ENCODE results near the gene AK2. TPM values are rescaled to one million over a fixed set of nuclear protein-coding genes. Genes with fewer than 3 reads are reported as not detected.
"Not testable (repeated sequence)": the region's sequence is repeated elsewhere in the genome, so short reads cannot be mapped to it uniquely, and the experiment has no call there.

Gene AK2
- total RNA-seq, 1 donor from 2014 or later = 52.7 TPM

GRCh38 chr1:32980080-32980479 is 56.6 kb downstream of the AK2 start:
- Mint-ChIP-seq H3K27ac (ENCODE audit: unreplicated experiment) (no peak overlapping the region), H3K27me3 (ENCODE audit: unreplicated experiment) (peaks cover 3% of the 10 kb centered on the region), H3K4me3 (ENCODE audit: unreplicated experiment) (no peak overlapping the region), H3K9me3 (ENCODE audit: unreplicated experiment) (peaks cover 4% of the 10 kb centered on the region), H3K4me1 (ENCODE audit: low read depth, unreplicated experiment) (no peaks in the 10 kb centered on the region), H3K36me3 (ENCODE audit: unreplicated experiment) (no peaks in the 10 kb centered on the region)
- no peak for DNase-seq
- TF ChIP-seq, protein P1, sequence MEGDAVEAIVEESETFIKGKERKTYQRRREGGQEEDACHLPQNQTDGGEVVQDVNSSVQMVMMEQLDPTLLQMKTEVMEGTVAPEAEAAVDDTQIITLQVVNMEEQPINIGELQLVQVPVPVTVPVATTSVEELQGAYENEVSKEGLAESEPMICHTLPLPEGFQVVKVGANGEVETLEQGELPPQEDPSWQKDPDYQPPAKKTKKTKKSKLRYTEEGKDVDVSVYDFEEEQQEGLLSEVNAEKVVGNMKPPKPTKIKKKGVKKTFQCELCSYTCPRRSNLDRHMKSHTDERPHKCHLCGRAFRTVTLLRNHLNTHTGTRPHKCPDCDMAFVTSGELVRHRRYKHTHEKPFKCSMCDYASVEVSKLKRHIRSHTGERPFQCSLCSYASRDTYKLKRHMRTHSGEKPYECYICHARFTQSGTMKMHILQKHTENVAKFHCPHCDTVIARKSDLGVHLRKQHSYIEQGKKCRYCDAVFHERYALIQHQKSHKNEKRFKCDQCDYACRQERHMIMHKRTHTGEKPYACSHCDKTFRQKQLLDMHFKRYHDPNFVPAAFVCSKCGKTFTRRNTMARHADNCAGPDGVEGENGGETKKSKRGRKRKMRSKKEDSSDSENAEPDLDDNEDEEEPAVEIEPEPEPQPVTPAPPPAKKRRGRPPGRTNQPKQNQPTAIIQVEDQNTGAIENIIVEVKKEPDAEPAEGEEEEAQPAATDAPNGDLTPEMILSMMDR (IDR thresholded peaks at IDR 0.05; ENCODE audit: partially characterized antibody, unreplicated experiment) = no peak

GRCh38 chr1:32978854-32979253 is 57.8 kb downstream of the AK2 start:
- H3K36me3 Mint-ChIP-seq (ENCODE audit: unreplicated experiment) = no peaks in the 10 kb centered on the region
- TF ChIP-seq, protein P1 (IDR thresholded peaks at IDR 0.05; ENCODE audit: partially characterized antibody, unreplicated experiment) = no peak
- DNase-seq = no peak
- H3K27me3 Mint-ChIP-seq (ENCODE audit: unreplicated experiment) = peaks cover 5% of the 10 kb centered on the region
- peaks cover 5% of the 10 kb centered on the region for H3K9me3 Mint-ChIP-seq (ENCODE audit: unreplicated experiment)
- no peak overlapping the region for H3K27ac Mint-ChIP-seq (ENCODE audit: unreplicated experiment)
- H3K4me1 Mint-ChIP-seq (ENCODE audit: low read depth, unreplicated experiment) = no peaks in the 10 kb centered on the region
- no peak overlapping the region for H3K4me3 Mint-ChIP-seq (ENCODE audit: unreplicated experiment)

DNA sequence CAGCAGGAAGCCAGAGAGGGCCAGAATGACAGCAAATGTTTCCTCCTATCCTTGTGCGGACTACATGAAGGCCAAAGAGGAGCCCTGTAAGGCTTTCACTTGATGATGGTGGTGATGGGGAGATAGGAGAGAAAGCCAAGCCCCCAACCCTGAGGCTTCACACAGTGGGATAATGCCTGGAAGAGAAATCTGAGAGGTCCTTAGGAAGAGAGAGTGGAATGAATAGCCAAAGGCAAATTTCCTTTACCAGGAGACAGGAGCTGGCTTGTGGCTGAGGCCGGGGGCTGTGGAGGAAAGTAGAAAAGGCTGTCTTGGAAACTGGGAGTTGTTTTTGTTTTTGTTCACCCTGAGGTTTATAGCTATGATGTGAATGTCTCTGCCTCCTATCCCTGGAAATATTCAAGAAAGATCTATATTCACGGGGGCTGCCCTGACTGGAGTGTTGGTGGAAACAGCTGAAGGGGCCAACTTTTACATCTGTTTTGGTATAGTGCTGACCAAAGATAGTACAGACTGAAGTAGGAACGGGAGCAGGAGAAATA is 59.1 kb downstream of the AK2 start:
- Mint-ChIP-seq H3K4me1 (ENCODE audit: low read depth, unreplicated experiment) (no peaks in the 10 kb centered on the region), H3K9me3 (ENCODE audit: unreplicated experiment) (peaks cover 5% of the 10 kb centered on the region), H3K36me3 (ENCODE audit: unreplicated experiment) (no peaks in the 10 kb centered on the region), H3K27me3 (ENCODE audit: unreplicated experiment) (peaks cover 8% of the 10 kb centered on the region), H3K27ac (ENCODE audit: unreplicated experiment) (no peak overlapping the region), H3K4me3 (ENCODE audit: unreplicated experiment) (no peak overlapping the region)
- DNase-seq = no peak
- TF ChIP-seq, protein P1 (IDR thresholded peaks at IDR 0.05; ENCODE audit: partially characterized antibody, unreplicated experiment) = no peak

DNA sequence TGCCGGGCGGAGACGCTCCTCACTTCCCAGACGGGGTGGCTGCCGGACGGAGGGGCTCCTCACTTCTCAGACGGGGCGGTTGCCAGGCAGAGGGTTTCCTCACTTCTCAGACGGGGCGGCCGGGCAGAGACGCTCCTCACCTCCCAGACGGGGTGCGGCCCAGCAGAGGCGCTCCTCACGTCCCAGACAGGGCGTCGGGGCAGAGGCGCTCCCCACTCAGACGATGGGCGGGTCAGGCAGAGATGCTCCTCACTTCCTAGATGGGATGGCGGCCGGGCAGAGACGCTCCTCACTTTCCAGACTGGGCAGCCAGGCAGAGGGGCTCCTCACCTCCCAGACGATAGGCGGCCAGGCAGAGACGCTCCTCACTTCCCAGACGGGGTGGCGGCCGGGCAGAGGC is 61.6 kb downstream of the AK2 start:
- H3K27me3 Mint-ChIP-seq (ENCODE audit: unreplicated experiment) = peaks cover 20% of the 10 kb centered on the region
- peaks cover 13% of the 10 kb centered on the region for H3K36me3 Mint-ChIP-seq (ENCODE audit: unreplicated experiment)
- not testable (repeated sequence) for H3K4me1 Mint-ChIP-seq (ENCODE audit: low read depth, unreplicated experiment); H3K4me3 Mint-ChIP-seq (ENCODE audit: unreplicated experiment); H3K27ac Mint-ChIP-seq (ENCODE audit: unreplicated experiment); DNase-seq; H3K9me3 Mint-ChIP-seq (ENCODE audit: unreplicated experiment)

DNA sequence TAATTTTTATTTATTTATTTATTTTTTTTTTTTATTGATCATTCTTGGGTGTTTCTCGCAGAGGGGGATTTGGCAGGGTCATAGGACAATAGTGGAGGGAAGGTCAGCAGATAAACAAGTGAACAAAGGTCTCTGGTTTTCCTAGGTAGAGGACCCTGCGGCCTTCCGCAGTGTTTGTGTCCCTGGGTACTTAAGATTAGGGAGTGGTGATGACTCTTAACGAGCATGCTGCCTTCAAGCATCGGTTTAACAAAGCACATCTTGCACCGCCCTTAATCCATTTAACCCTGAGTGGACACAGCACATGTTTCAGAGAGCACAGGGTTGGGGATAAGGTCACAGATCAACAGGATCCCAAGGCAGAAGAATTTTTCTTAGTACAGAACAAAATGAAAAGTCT is 63.2 kb downstream of the AK2 start:
- not testable (repeated sequence) for H3K4me3 Mint-ChIP-seq (ENCODE audit: unreplicated experiment); H3K27ac Mint-ChIP-seq (ENCODE audit: unreplicated experiment)
- H3K27me3 Mint-ChIP-seq (ENCODE audit: unreplicated experiment) = peaks cover 17% of the 10 kb centered on the region

DNA sequence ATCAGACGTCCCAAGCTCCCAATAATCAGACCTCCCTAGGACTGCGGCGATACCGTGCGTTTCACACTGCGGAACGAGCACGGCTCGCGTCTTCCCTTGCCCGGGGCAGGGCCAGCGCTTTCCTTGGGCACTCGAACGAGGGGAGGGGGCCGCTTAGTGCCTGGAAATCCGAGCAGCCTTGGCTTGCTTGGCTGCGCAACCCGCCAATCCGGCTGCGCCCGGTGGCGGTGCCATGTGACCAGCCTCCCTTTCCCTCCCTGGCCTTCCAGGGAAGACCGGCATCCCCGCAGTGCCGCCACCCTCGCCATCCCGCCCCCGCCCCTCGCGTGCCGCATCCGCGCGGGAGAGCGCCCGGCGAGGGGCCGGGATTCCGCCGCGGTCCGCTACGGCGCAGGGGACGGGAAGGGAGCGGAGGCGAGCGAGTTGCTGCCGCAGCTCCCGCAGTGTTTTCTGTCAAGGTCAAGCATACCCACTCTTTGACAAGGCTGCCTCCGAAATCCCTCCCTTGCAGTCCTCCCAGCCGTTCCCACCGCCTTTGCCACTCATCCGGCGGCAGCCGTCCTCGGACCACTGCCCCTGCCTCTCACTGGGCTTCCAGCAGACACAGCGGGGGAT is 63.8 kb downstream of the AK2 start:
- H3K27ac Mint-ChIP-seq (ENCODE audit: unreplicated experiment) = peak overlapping the region; percentile 90
- peaks cover 17% of the 10 kb centered on the region for H3K27me3 Mint-ChIP-seq (ENCODE audit: unreplicated experiment)
- peak; percentile 78 for DNase-seq
- TF ChIP-seq, protein P1 (IDR thresholded peaks at IDR 0.05; ENCODE audit: partially characterized antibody, unreplicated experiment) = no peak
- peaks cover 13% of the 10 kb centered on the region for H3K36me3 Mint-ChIP-seq (ENCODE audit: unreplicated experiment)
- H3K4me1 Mint-ChIP-seq (ENCODE audit: low read depth, unreplicated experiment) = peaks cover 5% of the 10 kb centered on the region
- peaks cover 10% of the 10 kb centered on the region for H3K9me3 Mint-ChIP-seq (ENCODE audit: unreplicated experiment)
- peak overlapping the region; percentile 89 for H3K4me3 Mint-ChIP-seq (ENCODE audit: unreplicated experiment)

More for the DNA sequence above, 63.2 kb downstream of the AK2 start:
- not testable (repeated sequence) for DNase-seq; H3K4me1 Mint-ChIP-seq (ENCODE audit: low read depth, unreplicated experiment); H3K9me3 Mint-ChIP-seq (ENCODE audit: unreplicated experiment)
- peaks cover 13% of the 10 kb centered on the region for H3K36me3 Mint-ChIP-seq (ENCODE audit: unreplicated experiment)
